GM13977 (cell line): ENCODE measurements around the gene BPIFB6.

Source experiments
- DNase-seq: peaks from one replicate; pipeline ENCODE4 v3.0.0; 2012; ENCODE audit warnings: low spot score
- CTCF ChIP-seq: IDR thresholded peaks from 2 replicates; pipeline ENCODE4 v1.5.1; 2012; ENCODE audit warnings: mild to moderate bottlenecking, control low read depth; ENCODE audit not compliant: insufficient read depth; ENCODE audit errors: extremely low read depth, missing control alignments
- in situ Hi-C: fragments of 300-500 bp; cut with MboI; formaldehyde crosslinking; loops from one replicate; pipeline ENCODE4 v1.12.0; 2022; ENCODE audit warnings: low sequenced_read_pairs, low pct_unique_long_range_greater_than_20kb, mixed read lengths, inconsistent platforms; ENCODE audit not compliant: unreplicated experiment

BPIFB6 gene

GRCh38 chr20:33021879-33022278 lies 9.6 kb upstream of the BPIFB6 start:
- in situ Hi-C loops, result no loop called here
- no peak for TF ChIP-seq CTCF
- no peak for DNase-seq

DNA sequence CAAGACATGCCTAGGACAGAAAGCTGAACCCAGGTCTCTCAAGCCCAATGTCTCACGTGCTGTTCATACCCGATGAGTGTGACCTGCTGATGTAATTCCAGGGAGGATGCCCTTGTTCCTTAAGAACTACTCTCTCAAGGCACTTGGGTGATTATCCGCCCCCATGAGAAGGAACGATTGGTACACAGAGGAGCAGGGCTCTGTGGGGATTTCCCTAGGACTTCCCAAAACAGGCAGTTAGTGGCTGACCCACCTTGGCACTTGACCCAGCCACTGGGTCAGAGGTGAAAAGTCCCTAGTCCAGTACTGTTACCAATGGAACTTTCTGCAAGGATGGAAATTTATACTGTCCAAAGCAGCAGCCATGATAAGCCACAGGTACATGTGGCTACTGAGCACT lies 9.2 kb upstream of the BPIFB6 start:
- no peak for TF ChIP-seq CTCF
- no peak for DNase-seq
- in situ Hi-C loops, result no loop called here

DNA sequence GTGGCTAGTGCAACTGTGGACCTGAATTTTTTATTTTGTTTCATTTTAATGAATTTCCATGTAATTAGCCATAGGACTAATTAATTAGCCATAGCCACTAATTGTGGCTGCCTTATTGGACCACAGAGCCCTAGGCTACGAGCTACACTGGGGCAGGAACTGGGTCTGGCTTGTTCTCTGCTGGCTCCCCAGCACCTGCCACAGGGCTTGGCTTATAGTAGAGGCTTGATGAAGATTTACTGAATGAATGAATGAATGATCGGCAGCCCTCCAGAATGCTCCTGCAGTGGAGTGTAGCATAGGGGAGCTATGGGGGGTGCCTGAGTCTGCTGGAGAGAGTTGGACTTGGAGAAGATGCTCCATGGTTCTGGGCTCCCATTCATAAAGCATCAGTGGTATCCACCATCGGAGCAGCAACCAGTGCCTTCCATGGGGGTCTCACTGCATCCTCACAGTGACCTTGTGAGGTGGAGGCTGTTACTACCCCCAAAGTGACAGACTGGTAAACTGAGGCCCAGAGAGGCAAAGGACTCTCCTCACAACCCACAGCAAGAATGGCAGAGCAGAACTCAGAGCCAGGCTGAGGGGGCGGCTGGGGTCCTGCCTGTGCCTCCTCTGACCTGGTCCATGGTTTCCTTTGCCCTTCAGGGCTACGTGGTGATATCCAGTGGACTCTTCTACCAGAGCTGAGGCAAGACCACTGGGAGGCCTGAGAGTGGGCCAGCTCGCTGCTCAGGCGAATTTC lies 8.6 kb upstream of the BPIFB6 start:
- in situ Hi-C loops, result no loop called here
- TF ChIP-seq CTCF, result no peak
- no peak for DNase-seq

DNA sequence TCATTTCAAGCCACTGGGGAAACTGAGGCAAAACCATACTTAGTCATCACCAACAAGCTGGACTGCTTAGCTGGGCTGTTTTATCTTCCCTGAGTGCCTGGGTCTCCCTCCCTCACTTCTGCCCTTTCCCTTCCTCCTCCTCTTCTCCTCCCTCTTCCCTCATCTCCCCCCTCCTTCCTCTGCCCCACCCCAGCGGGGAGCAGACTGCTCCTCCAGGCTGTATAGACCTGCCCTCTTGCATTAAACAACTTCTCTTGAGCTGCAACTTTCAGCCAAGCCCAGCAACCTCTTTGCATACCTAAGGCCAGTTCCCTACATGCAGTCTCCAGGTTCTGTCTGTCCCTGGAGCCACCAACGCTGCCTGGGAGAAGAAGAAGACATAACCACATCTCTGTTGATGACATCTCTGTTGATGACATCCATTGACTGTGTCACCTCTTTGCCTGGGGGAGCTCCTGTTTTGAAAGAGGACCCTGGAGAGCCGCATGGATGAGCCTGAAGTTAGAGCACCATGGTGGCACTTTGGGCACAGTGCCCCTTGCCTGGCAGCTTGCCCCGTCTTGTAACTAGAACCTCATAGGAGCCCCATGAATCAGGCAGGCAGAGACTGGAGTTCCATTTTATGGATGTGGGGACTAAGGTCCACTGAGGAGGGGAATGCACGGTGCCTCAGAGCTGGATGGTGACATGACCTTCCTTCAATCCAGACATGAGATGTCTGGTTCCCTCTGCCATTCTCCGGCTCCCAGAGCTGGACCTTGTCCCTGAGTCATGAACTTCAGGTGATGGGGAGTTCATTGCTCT lies 7.8 kb upstream of the BPIFB6 start:
- in situ Hi-C loops, result no loop called here
- no peak for DNase-seq

GRCh38 chr20:33024243-33024560 lies 7.2 kb upstream of the BPIFB6 start:
- in situ Hi-C loops, result no loop called here
- TF ChIP-seq CTCF, result no peak
- DNase-seq, result no peak

More for the DNA sequence above, 7.8 kb upstream of the BPIFB6 start:
- TF ChIP-seq CTCF, result no peak

GRCh38 chr20:33024609-33025317 lies 6.7 kb upstream of the BPIFB6 start:
- no peak for TF ChIP-seq CTCF
- in situ Hi-C loops, result no loop called here
- DNase-seq, result no peak
